Activated T-helper 1 cell treated with anti-CD3 and anti-CD28 coated beads, Interleukin-12 subunit alpha, Interleukin-12 subunit beta, Interleukin-2, Interleukin-4 antibody, amounts not matched to agents 30 ng/mL and 10 ng/mL and 1 ng/mL, durations not matched to agents 14 hours and 24 hours and 36 hours (primary cell): ENCODE results near the gene NR2C2. TPM values are rescaled to one million over a fixed set of nuclear protein-coding genes. Genes with fewer than 3 reads are reported as not detected.
"Not testable (repeated sequence)": the region's sequence is repeated elsewhere in the genome, so short reads cannot be mapped to it uniquely, and the experiment has no call there.

Source experiments
- DNase-seq: peaks from one replicate; pipeline ENCODE4 v3.0.0; 2021; ENCODE audit warnings: low spot score
- H3K27ac Mint-ChIP-seq: one replicate; pipeline ENCODE4 v1.8.0; 2021; ENCODE audit warnings: mild to moderate bottlenecking, mixed read lengths
- H3K27me3 Mint-ChIP-seq: one replicate; pipeline ENCODE4 v1.8.0; 2022; ENCODE audit warnings: mild to moderate bottlenecking, moderate library complexity, mixed read lengths; ENCODE audit not compliant: insufficient read depth
- H3K36me3 Mint-ChIP-seq: one replicate; pipeline ENCODE4 v1.8.0; 2021; ENCODE audit warnings: low read depth, mixed read lengths
- H3K4me1 Mint-ChIP-seq: one replicate; pipeline ENCODE4 v1.8.0; 2021; ENCODE audit warnings: low read depth, mixed read lengths
- H3K4me3 Mint-ChIP-seq: one replicate; pipeline ENCODE4 v1.8.0; 2021; ENCODE audit warnings: mild to moderate bottlenecking, moderate library complexity, mixed read lengths
- H3K9me3 Mint-ChIP-seq: one replicate; pipeline ENCODE4 v1.8.0; 2021; ENCODE audit warnings: mixed read lengths
- intact Hi-C: fragments of 100-400 bp; cut with micrococcal nuclease; formaldehyde crosslinking; loops from one replicate; pipeline ENCODE4 v1.15.1; 2024
- total RNA-seq: library from RNA; stranded (reverse); gene quantifications from 2 replicates; pipeline ENCODE4 v1.2.3, GENCODE V29; 2022

NR2C2 gene
- 50.7 and 52.7 TPM in 2 replicates for total RNA-seq

DNA sequence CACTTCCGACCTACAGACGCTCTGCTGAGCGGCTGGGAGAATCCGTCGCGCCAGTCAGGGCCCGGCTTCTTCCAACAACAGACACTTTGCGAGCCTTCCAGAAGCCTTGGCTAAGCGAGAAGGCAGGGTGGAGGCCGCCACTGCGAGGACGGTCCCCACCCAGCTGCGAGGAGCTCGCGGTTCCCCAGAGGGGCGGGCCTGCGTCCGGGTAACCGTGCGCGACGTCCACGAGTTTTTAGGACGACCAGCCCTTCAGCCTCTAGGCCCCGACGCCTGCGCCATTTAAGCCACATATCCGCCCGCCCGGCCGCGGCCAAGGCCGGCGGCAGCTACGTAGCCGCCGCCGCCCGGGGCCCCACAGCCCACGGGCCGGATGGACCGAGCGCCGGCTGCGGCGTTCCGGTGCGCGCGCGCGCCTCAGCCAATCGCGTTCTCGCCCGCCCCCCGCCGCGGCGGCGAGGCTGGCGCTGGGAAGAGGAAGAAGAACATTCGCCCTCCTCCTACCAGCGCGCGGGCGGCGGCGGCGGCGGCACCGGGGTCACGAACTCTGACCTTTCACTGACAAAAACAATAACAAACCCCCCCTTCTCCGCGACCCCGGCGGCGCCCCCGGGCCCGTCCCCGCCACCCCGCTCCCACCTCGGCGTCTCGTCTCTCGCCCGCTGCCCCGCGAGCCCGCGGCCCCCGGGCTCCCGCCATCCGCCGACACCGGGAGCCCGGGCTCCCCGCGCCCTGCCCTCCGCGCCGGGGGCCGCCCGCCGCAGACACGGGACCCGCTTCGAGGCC lies at the start of gene NR2C2:
Gene NR2C2, plus strand, starts transcription at position 484 of the 786 bp plus-strand sequence. CDS start 56,332 bp downstream, outside the sequence.
- no peaks in the 10 kb centered on the region for H3K27me3 Mint-ChIP-seq

DNA sequence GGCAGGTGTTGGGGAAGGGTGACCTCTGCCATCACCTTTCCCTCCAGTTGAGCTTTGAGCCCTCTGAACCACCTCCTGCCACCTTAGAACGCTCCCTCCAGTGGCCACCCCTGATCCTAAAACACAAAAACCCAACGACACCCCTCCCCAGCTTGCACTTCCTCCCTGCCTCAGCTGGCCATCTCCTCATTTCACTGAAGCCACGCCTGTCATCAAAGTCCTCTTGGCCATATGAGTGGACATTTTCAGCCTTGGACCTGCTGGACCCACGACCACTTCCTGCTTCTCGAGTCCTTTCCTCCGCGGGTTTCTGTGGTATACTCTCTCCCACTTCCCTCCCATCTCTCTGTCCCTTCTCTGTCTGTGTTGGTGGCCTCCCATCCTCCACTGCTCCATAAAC lies 48.5 kb upstream of the NR2C2 start:
- H3K9me3 Mint-ChIP-seq = no peaks in the 10 kb centered on the region
- H3K27ac Mint-ChIP-seq = no peak overlapping the region
- H3K4me3 Mint-ChIP-seq = no peak overlapping the region
- H3K27me3 Mint-ChIP-seq = peaks cover 17% of the 10 kb centered on the region
- H3K4me1 Mint-ChIP-seq = peaks cover 5% of the 10 kb centered on the region
- no peaks in the 10 kb centered on the region for H3K36me3 Mint-ChIP-seq
- DNase-seq = no peak
- intact Hi-C loops = no loop called here

More for the DNA sequence above, at the start of gene NR2C2:
- Mint-ChIP-seq H3K4me3 (peak within 1 kb of the TSS; percentile 97), H3K4me1 (peaks cover 38% of the 10 kb centered on the region), H3K27ac (peak within 1 kb of the TSS; percentile 100), H3K9me3 (no peaks in the 10 kb centered on the region), H3K36me3 (peaks cover 37% of the 10 kb centered on the region)
- intact Hi-C loops = loop anchor here (2.0 to 10.0 kb wide), 6 partner anchors 480 to 1980 kb away; partner anchors contain the start of genes DPH3, EAF1, METTL6 and OXNAD1
- peak; percentile 88 for DNase-seq

DNA sequence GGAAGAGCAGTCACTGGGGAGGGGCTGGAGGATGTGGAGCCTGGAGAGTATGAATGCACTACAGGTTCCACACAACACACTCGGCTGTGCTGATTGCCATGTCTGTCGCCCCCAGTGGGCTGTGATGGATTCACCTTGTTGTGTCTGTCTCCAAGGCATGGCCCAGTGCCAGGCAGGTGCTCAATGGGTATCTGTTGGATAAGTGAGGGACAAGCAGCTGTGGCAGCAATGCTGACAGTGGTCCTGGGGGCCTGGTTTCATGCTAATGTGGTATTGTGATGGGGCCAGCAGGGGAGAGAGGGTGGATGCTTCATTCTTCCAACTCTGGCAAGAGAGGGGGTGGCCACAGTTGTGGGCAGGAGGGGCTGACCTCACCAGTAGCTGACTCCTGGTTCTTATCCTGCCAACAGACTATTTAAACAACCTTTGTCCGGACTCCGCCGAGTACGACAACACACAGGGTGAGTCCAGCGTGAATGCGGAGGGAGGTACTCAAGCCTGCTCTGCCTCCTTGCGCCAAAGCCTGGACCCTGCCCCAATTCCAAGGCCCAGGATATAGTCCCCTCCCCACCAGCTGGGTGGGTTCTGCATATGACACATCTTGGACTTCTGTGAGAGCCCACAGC lies 47.3 kb upstream of the NR2C2 start:
- no peak overlapping the region for H3K4me3 Mint-ChIP-seq
- peaks cover 3% of the 10 kb centered on the region for H3K9me3 Mint-ChIP-seq
- intact Hi-C loops = no loop called here
- H3K36me3 Mint-ChIP-seq = no peaks in the 10 kb centered on the region
- no peak overlapping the region for H3K27ac Mint-ChIP-seq
- peaks cover 5% of the 10 kb centered on the region for H3K4me1 Mint-ChIP-seq
- peaks cover 17% of the 10 kb centered on the region for H3K27me3 Mint-ChIP-seq
- no peak for DNase-seq

DNA sequence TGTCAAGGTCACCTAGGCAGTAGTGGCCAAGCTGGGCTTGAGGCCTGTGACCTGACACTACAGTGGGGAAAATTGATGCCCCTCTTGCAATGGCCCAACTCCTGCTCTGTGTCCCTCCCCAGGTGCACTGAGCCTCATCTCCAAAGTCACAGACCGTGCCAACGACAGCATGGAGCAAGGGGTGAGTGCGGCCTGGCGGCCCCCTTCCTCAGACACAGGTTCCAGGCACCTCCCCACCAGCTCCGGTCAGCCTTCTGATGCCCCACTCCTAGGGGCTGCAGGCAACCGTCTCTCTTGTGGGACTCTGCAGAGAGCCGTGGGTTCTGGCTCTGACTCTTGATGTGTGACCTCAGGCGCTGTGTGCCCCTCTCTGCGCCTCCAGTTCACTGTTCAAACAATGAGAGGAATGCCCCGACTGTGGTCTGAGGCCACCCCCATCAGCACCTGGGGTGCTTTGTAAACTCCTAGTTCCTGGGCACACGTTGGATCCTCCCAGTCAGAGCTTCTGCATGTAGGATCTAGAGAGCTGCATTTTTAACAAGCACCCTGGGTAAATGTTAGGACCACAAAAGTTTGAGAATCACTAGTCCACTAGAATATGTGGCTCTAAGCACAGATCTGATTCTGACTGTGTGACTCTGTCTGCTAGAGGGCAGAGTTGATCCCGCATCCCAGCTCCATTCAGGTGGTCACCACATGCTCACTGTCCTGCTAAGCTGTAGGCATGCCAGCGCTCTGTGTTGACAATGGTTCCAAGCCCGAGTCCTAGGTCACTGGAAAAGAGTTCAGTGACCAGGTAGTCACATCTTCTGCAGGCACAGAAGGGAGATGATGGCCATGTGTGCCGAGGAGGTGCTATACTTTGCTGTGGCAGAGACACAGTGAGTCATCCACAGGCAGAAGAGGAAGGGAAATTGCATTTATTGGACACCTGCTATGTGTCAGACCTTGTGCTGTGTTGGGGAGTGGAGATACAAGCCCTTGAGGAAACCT lies 46.2 kb upstream of the NR2C2 start:
- DNase-seq = no peak
- intact Hi-C loops = no loop called here
- H3K27me3 Mint-ChIP-seq = peaks cover 21% of the 10 kb centered on the region

DNA sequence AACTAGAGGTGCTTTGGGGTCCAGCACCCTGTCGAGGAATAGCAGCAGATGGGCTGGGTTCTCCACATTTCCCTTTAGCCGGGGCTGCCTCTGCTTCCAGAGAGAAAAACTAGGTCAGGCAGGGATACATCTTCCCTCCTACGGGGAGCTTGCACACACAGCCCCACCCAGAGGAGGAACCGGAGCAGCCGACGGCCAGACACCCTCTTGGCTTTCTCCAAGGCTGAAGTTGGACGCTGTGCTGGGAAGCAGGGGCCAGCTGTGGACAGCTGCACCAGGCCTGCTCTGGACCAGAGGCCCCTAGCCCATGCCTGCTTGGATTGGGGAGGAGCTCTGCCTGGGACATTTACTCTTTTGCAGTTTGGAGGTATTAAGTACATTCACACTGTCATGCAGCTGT lies 44.7 kb upstream of the NR2C2 start:
- Mint-ChIP-seq H3K4me1 (peaks cover 5% of the 10 kb centered on the region), H3K4me3 (no peak overlapping the region), H3K27me3 (peaks cover 18% of the 10 kb centered on the region), H3K9me3 (peaks cover 8% of the 10 kb centered on the region), H3K36me3 (no peaks in the 10 kb centered on the region), H3K27ac (no peak overlapping the region)
- intact Hi-C loops = no loop called here
- DNase-seq = no peak

More for the DNA sequence above, 46.2 kb upstream of the NR2C2 start:
- no peak overlapping the region for H3K27ac Mint-ChIP-seq
- H3K36me3 Mint-ChIP-seq = no peaks in the 10 kb centered on the region
- H3K4me1 Mint-ChIP-seq = peaks cover 5% of the 10 kb centered on the region
- H3K4me3 Mint-ChIP-seq = no peak overlapping the region
- peaks cover 8% of the 10 kb centered on the region for H3K9me3 Mint-ChIP-seq

DNA sequence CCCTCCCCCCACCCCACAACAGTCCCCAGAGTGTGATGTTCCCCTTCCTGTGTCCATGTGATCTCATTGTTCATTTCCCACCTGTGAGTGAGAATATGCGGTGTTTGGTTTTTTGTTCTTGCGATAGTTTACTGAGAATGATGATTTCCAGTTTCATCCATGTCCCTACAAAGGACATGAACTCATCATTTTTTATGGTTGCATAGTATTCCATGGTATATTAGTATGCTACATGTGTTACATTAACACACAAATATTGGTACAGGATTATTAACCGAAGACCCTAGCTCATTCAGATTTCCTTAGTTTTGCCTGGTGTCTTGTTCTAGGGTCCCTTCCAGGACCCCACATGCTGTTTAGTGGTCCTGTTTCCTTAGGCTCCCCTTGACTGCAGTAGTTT lies 43.9 kb upstream of the NR2C2 start:
- H3K27ac Mint-ChIP-seq, H3K4me3 Mint-ChIP-seq, H3K36me3 Mint-ChIP-seq, DNase-seq, H3K4me1 Mint-ChIP-seq, intact Hi-C loops, H3K9me3 Mint-ChIP-seq: not testable (repeated sequence)
- peaks cover 15% of the 10 kb centered on the region for H3K27me3 Mint-ChIP-seq

DNA sequence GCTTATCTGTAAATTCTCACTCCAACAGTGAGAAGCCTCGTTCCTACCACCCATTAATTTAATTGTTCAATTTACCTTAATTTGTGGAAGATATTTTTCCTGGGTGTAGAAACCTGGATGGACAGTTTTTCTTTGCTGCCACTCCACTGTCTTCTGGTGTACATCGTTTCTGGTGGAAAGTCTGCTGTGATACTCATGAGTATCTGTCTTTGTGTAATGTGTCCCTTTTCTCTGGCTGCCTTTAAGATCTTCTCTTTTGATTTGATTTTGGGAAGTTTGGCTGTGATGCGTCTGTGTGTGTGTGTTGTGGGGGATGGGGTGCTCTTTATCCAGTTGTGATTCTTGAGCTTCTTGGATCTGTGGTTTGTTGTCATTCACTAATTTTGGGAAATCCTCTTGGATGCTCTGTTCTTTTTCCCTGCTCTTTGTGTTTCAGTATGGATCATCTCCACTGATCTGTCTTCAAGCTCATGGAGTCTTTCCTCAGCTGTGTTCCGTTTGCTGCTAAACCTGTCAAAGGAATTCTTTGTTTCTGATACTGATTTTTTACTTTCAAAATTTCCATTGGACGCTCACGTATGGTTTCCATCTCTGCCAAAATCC lies 42.2 kb upstream of the NR2C2 start:
- DNase-seq = no peak
- Mint-ChIP-seq H3K27ac (no peak overlapping the region), H3K4me3 (no peak overlapping the region), H3K4me1 (no peaks in the 10 kb centered on the region), H3K9me3 (peaks cover 8% of the 10 kb centered on the region), H3K27me3 (peaks cover 10% of the 10 kb centered on the region), H3K36me3 (no peaks in the 10 kb centered on the region)
- intact Hi-C loops = no loop called here

DNA sequence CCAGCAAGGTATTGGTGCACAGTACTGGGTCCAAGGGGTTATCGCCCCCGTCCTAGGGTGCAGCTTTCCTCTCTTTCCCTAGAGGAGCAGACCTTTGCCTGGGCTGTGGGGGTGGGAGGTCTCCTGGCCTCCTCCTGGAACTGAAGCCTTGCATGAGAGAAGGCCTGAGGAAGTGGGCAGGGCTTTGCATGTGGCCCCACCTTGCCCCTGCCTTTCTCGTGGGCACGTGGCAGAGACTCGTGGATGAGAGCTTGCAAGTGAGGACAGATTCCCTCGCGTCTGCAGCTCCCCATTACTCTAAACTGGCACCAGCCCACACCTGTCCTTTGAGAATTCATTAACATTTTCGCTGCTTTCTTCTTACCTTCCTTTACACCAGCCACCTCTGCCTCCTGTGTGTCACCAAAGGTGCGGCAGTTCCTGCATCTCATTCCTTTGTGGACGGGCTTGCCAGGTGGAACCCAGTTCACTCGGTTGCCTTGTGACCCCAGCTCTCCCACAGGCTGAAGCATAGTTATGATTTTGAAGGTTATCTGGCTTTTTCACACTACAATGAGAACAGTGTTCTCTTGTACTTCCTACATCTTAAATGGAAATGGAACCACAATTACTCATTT lies 40.9 kb upstream of the NR2C2 start:
- H3K27me3 Mint-ChIP-seq = peaks cover 10% of the 10 kb centered on the region
- intact Hi-C loops = no loop called here
- H3K27ac Mint-ChIP-seq = no peak overlapping the region
- no peak overlapping the region for H3K4me3 Mint-ChIP-seq
- DNase-seq = no peak
- no peaks in the 10 kb centered on the region for H3K4me1 Mint-ChIP-seq
- H3K36me3 Mint-ChIP-seq = no peaks in the 10 kb centered on the region
- H3K9me3 Mint-ChIP-seq = peaks cover 8% of the 10 kb centered on the region

DNA sequence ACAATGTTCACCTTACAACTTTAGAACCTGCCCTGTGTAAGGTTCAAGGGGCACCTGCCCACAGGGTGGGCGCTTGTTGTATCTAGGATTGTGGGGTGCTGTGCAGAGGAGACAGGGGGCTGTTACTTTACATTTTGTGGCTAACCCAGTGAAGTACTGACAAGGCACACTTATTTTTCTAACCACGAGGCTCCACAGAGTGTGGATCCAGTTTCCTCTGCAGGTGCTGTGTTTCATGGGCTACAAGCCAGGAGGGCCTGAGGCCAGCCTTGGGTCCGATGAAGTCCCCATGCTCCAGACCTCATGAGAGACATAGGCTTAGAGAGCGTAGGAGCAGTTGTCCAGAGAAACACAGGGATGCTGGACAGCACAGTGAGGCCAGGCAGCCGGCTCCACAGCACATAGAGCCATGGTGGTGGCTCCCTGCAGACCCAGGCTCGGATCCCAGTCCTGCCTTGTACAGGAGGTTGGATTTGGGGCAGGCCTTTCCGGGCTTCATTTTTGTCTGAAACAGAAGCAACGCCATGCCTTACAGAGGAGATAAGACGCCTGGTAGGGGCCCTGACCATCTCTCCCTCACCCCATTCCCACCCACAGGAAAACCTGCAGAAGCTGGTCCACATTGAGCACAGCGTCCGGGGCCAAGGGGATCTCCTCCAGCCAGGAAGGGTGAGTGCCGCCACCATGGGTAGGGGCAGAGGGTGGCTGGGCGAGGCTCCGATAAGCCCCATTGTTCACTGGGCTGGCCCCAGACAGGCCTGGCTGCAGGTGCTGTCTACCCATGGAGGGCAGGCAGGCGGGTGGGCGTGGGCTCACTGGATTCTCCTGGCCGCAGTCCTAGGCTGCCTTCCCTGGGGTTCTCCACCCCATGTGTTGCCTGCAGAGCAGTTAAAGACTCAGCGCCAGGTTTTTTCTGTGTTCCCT lies 40.1 kb upstream of the NR2C2 start:
- Mint-ChIP-seq H3K27me3 (peaks cover 10% of the 10 kb centered on the region), H3K36me3 (no peaks in the 10 kb centered on the region), H3K4me3 (no peak overlapping the region), H3K4me1 (no peaks in the 10 kb centered on the region), H3K9me3 (peaks cover 8% of the 10 kb centered on the region), H3K27ac (no peak overlapping the region)
- DNase-seq = no peak
- intact Hi-C loops = no loop called here

DNA sequence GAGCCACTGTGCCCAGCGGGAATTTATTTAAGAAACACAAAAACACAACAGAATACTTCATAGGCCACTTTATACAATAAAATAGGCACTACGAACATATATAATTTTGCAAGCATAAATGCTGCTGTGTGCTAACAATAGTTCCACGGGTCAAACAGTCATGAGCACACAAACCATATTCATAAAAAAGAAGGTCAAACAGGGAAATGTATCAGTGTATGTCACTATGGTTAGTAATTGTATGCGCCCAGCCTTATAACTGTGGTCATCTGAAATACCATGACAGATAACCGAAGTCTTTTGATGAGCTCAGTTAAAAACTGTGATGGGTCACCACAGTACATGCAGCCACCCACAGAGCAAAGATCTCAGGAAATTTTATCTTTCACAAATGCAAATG lies 38.1 kb upstream of the NR2C2 start:
- intact Hi-C loops = no loop called here
- H3K27ac Mint-ChIP-seq = no peak overlapping the region
- H3K36me3 Mint-ChIP-seq = no peaks in the 10 kb centered on the region
- H3K4me1 Mint-ChIP-seq = no peaks in the 10 kb centered on the region
- DNase-seq = no peak
- peaks cover 10% of the 10 kb centered on the region for H3K27me3 Mint-ChIP-seq
- no peak overlapping the region for H3K4me3 Mint-ChIP-seq
- H3K9me3 Mint-ChIP-seq = peaks cover 8% of the 10 kb centered on the region

DNA sequence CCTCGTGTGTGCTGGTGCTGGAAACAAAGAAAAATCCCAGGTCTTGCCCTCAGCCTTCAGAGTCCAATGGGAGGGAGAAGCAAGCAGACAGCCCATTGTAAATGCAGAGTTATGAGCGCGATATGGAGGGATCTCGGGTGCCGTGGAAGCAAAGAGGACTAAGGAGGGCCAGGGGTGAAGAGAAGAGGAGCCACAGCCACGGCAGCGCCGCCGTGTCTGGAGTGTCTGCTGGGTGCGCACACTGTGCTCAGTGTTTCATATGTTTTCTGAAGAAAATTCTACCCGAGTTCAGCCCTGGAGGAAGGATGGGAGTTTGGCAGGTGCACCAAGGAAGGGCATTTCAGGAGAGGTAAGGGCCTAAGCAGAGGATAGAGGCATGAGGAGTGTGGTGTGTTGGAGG lies 35.7 kb upstream of the NR2C2 start:
- no peak for DNase-seq
- Mint-ChIP-seq H3K27ac (no peak overlapping the region), H3K9me3 (no peaks in the 10 kb centered on the region), H3K4me3 (no peak overlapping the region), H3K4me1 (no peaks in the 10 kb centered on the region), H3K27me3 (peaks cover 2% of the 10 kb centered on the region), H3K36me3 (no peaks in the 10 kb centered on the region)
- intact Hi-C loops = no loop called here
